Mammary epithelial cell (primary cell): Measurements from ENCODE around the gene USP30.

Experiments used
- EZH2 ChIP-seq: IDR thresholded peaks from 2 replicates; pipeline ENCODE4 v1.6.1; 2012; ENCODE audit warnings: low read length, inconsistent platforms, borderline replicate concordance
- TF ChIP-seq, protein P1 (sequence below), 2 donors: IDR thresholded peaks in 1 of 2; conservative IDR thresholded peaks in 1 of 2; 2 replicates each; pipeline ENCODE4 v1.5.1; 2011 to 2012; ENCODE audit warnings: inconsistent platforms in 2 of 2, low read length in 2 of 2, mild to moderate bottlenecking in 2 of 2, control low read depth in 1 of 2, low read depth in 1 of 2; ENCODE audit not compliant: insufficient read depth in 1 of 2; ENCODE audit errors: extremely low read depth in 1 of 2

DNA sequence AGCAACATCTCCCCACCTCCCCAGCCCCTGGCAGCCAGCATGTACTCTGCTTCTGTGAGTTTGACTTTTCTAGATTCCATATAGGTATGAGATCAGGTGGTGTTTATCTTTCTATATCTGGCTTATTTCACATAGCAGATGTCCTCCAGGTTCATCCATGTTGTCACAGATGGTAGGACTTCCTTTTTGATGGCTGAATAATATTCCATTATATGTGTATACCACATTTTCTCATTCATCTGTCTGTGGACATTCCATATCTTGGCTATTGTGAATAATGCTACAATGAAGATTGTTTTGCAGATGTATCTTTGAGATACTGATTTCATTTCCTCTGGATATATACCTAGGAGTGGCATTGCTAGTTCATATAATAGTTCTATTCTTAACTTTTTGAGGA lies 22.5 kb downstream of the USP30 start:
- no peak for TF ChIP-seq EZH2
- TF ChIP-seq, protein P1, sequence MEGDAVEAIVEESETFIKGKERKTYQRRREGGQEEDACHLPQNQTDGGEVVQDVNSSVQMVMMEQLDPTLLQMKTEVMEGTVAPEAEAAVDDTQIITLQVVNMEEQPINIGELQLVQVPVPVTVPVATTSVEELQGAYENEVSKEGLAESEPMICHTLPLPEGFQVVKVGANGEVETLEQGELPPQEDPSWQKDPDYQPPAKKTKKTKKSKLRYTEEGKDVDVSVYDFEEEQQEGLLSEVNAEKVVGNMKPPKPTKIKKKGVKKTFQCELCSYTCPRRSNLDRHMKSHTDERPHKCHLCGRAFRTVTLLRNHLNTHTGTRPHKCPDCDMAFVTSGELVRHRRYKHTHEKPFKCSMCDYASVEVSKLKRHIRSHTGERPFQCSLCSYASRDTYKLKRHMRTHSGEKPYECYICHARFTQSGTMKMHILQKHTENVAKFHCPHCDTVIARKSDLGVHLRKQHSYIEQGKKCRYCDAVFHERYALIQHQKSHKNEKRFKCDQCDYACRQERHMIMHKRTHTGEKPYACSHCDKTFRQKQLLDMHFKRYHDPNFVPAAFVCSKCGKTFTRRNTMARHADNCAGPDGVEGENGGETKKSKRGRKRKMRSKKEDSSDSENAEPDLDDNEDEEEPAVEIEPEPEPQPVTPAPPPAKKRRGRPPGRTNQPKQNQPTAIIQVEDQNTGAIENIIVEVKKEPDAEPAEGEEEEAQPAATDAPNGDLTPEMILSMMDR (conservative IDR thresholded peaks at IDR 0.05 in 1 of 2, IDR thresholded peaks at IDR 0.05 in 1 of 2; ENCODE audit: extremely low read depth in 1 of 2, insufficient read depth in 1 of 2, low read depth in 1 of 2, low read length in 2 of 2): no peak
